Stimulated activated naive CD4-positive, alpha-beta T cell treated with Interleukin-2 at 50 U/mL for 16 hours (primary cell): ENCODE measurements around the gene PDS5A.
"Not testable (repeated sequence)": the region's sequence is repeated elsewhere in the genome, so short reads cannot be mapped to it uniquely, and the experiment has no call there.

ENCODE experiments used
- DNase-seq: peaks from one replicate; lab custom pipeline; 2025; lab: John Stamatoyannopoulos, UW

Gene PDS5A

GRCh38 chr4:39899291-39899690 lies 78.4 kb downstream of the PDS5A start:
- no peak for DNase-seq

GRCh38 chr4:39898015-39898414 lies 79.7 kb downstream of the PDS5A start:
- no peak for DNase-seq

GRCh38 chr4:39893693-39894072 lies 84.0 kb downstream of the PDS5A start:
- DNase-seq = no peak

- DNase-seq = no peak
Measured at GRCh38 chr4:39892988-39893692, 84.6 kb downstream of the PDS5A start.

- DNase-seq = no peak
Measured at GRCh38 chr4:39889226-39889625, 88.5 kb downstream of the PDS5A start.

GRCh38 chr4:39888541-39888940 lies 89.2 kb downstream of the PDS5A start:
- DNase-seq = no peak

- DNase-seq = no peak
Measured at GRCh38 chr4:39883646-39884045, 94.1 kb downstream of the PDS5A start.

GRCh38 chr4:39881789-39882188 lies 95.9 kb downstream of the PDS5A start:
- no peak for DNase-seq

GRCh38 chr4:39877971-39878370 lies 99.7 kb downstream of the PDS5A start:
- no peak for DNase-seq

- DNase-seq = no peak
Measured at GRCh38 chr4:39873823-39874222, 103.9 kb downstream of the PDS5A start.

- no peak for DNase-seq
Measured at GRCh38 chr4:39865280-39865679, 112.4 kb downstream of the PDS5A start.

GRCh38 chr4:39864391-39864790 lies 113.3 kb downstream of the PDS5A start:
- no peak for DNase-seq

GRCh38 chr4:39860804-39861203 lies 116.9 kb downstream of the PDS5A start:
- no peak for DNase-seq

- no peak for DNase-seq
Measured at GRCh38 chr4:39855909-39856512, 121.7 kb downstream of the PDS5A start.

- no peak for DNase-seq
Measured at GRCh38 chr4:39852636-39853035, 125.1 kb downstream of the PDS5A start.

- DNase-seq = no peak
Measured at GRCh38 chr4:39850727-39851126, 127.0 kb downstream of the PDS5A start.

GRCh38 chr4:39846705-39847104 lies 131.0 kb downstream of the PDS5A start:
- DNase-seq = no peak

- DNase-seq = no peak
Measured at GRCh38 chr4:39846120-39846519, 131.6 kb downstream of the PDS5A start.

GRCh38 chr4:39841894-39842293 lies 135.8 kb downstream of the PDS5A start:
- DNase-seq = no peak

- DNase-seq = not testable (repeated sequence)
Measured at GRCh38 chr4:39840516-39840915, 137.2 kb downstream of the PDS5A start.

- DNase-seq = no peak
Measured at GRCh38 chr4:39840027-39840426, 137.7 kb downstream of the PDS5A start.

- DNase-seq = not testable (repeated sequence)
Measured at GRCh38 chr4:39838431-39838830, 139.3 kb downstream of the PDS5A start.

GRCh38 chr4:39834269-39834668 lies 143.4 kb downstream of the PDS5A start:
- DNase-seq = no peak

GRCh38 chr4:39825741-39826231 lies 151.9 kb downstream of the PDS5A start:
- no peak for DNase-seq
